C4-2B (cell line): ENCODE results near the gene ZBTB43.

Source experiments
- H3K27ac ChIP-seq: fragments of 450-650 bp; 2 replicates; pipeline ENCODE4 v1.5.1; 2017
- CTCF ChIP-seq: fragments of 450-650 bp; conservative IDR thresholded peaks from 2 replicates; pipeline ENCODE4 v1.5.1; 2017; ENCODE audit warnings: mild to moderate bottlenecking
- ZFX ChIP-seq: fragments of 450-650 bp; IDR thresholded peaks from 2 replicates; pipeline ENCODE4 v1.6.1; 2017

Gene ZBTB43

GRCh38 chr9:126839301-126839700 is 34.5 kb downstream of the ZBTB43 start:
- TF ChIP-seq CTCF (no peak), ZFX (no peak)
- H3K27ac ChIP-seq = no peak overlapping the region

- TF ChIP-seq ZFX (no peak), CTCF (no peak)
- no peak overlapping the region for H3K27ac ChIP-seq
Measured at GRCh38 chr9:126842220-126842842, 37.5 kb downstream of the ZBTB43 start.

GRCh38 chr9:126842977-126843799 is 38.3 kb downstream of the ZBTB43 start:
- H3K27ac ChIP-seq = no peak overlapping the region
- TF ChIP-seq CTCF = no peak
- TF ChIP-seq ZFX = no peak

GRCh38 chr9:126844085-126844484 is 39.2 kb downstream of the ZBTB43 start:
- no peak for TF ChIP-seq ZFX
- TF ChIP-seq CTCF = no peak
- H3K27ac ChIP-seq = no peak overlapping the region

- TF ChIP-seq CTCF (no peak), ZFX (no peak)
- no peak overlapping the region for H3K27ac ChIP-seq
Measured at GRCh38 chr9:126847051-126847450, 42.2 kb downstream of the ZBTB43 start.

- TF ChIP-seq ZFX (no peak), CTCF (no peak)
Measured at GRCh38 chr9:126849591-126850225, 44.9 kb downstream of the ZBTB43 start.

GRCh38 chr9:126851286-126851880 is 46.5 kb downstream of the ZBTB43 start:
- no peak overlapping the region for H3K27ac ChIP-seq
- TF ChIP-seq CTCF (no peak), ZFX (no peak)

More at GRCh38 chr9:126849591-126850225, 44.9 kb downstream of the ZBTB43 start:
- H3K27ac ChIP-seq = no peak overlapping the region
